Heart left ventricle (tissue), 16 donors: ENCODE data around the gene GNAO1. TPM values are rescaled to one million over a fixed set of nuclear protein-coding genes. Genes with fewer than 3 reads are reported as not detected.

ENCODE experiments used
- ATAC-seq, 4 donors: fragments of 200-7000 bp; cut with Tn5 transposase; one replicate each; pipeline ENCODE4 v1.9.1; 2020 to 2022; ENCODE audit warnings: moderate library complexity in 4 of 4, mild to moderate bottlenecking in 3 of 4, moderate number of reproducible peaks in 1 of 4
- DNase-seq, 5 donors: peaks; one replicate each; pipeline ENCODE4 v3.0.0-alpha.2; 2020
- H3K27ac ChIP-seq, 12 donors: fragments of 200-600 bp; sonication (generic) in 4 of 12; one replicate each; pipeline versions ENCODE4 v1.5.0 to v1.8.0; 2016 to 2022; ENCODE audit warnings: mild to moderate bottlenecking in 2 of 12
- H3K27me3 ChIP-seq, 9 donors: fragments of 200-600 bp; sonication (generic) in 2 of 9; one replicate each; pipeline versions ENCODE4 v1.5.1 to v1.8.0; 2016 to 2022; ENCODE audit warnings: mild to moderate bottlenecking in 3 of 9
- H3K36me3 ChIP-seq, 9 donors: fragments of 200-600 bp; sonication (generic) in 2 of 9; one replicate each; pipeline versions ENCODE4 v1.5.0 to v1.8.0; 2018 to 2022; ENCODE audit warnings: mild to moderate bottlenecking in 2 of 9
- H3K4me1 ChIP-seq, 12 donors: fragments of 200-600 bp; sonication (generic) in 4 of 12; one replicate each; pipeline versions ENCODE4 v1.5.0 to v1.8.0; 2016 to 2022; ENCODE audit warnings: mild to moderate bottlenecking in 3 of 12
- H3K4me3 ChIP-seq, 12 donors: fragments of 200-600 bp; sonication (generic) in 4 of 12; one replicate each; pipeline versions ENCODE4 v1.5.0 to v1.8.0; 2017 to 2022; ENCODE audit warnings: mild to moderate bottlenecking in 9 of 12, moderate library complexity in 4 of 12
- H3K9me3 ChIP-seq, 12 donors: fragments of 200-600 bp; sonication (generic) in 4 of 12; one replicate each; pipeline versions ENCODE4 v1.5.0 to v1.8.0; 2016 to 2022; ENCODE audit warnings: mild to moderate bottlenecking in 1 of 12
- POLR2A ChIP-seq, 2 donors: fragments of 450-650 bp; IDR thresholded peaks; one replicate each; pipeline ENCODE4 v1.6.1; 2017; ENCODE audit warnings: antibody characterized with exemption in 2 of 2, mild to moderate bottlenecking in 2 of 2, moderate library complexity in 2 of 2
- WGBS, 4 donors: extraction: QIAGEN DNeasy Blood & Tissue Kit in 2 of 4; methylation state at CpG; one replicate each; pipeline versions ENCODE4 v1.1.5 to v1.1.7; 2013 to 2018; 5-methylcytosine and 5-hydroxymethylcytosine counted together
- intact Hi-C, 10 donors: fragments of 100-400 bp; cut with DNase I; formaldehyde crosslinking; loops; one replicate each; pipeline versions ENCODE4 v1.11.1 to v1.14.2; 2022
- polyA plus RNA-seq, 2 donors: library from polyadenylated mRNA; stranded (reverse); fragments of 200-250 nt; gene quantifications; one replicate each; pipeline ENCODE4 v1.2.3, GENCODE V29; 2013
- total RNA-seq, 9 donors: library from RNA; depleted of rRNA in 2 of 9; stranded (reverse); fragments of >200 nt in 2 of 9; fragmentation: NEBNext Ultra II Directional in 3 of 9; extraction: Animal tissue kit (Norgen Biotek cat#: 25700) in 3 of 9; gene quantifications; one replicate each; pipeline versions ENCODE4 v1.1.0 to v1.2.4, GENCODE V29; 2016 to 2023
- TF ChIP-seq, protein P1 (sequence below), 12 donors: fragments of 200-600 bp; sonication (generic) in 4 of 12; IDR thresholded peaks; one replicate each; pipeline versions ENCODE4 v1.5.0 to v1.8.0; 2018 to 2022; ENCODE audit warnings: antibody characterized with exemption in 12 of 12, mild to moderate bottlenecking in 5 of 12
- donor health status: ischemic (EF 13 %, LVEDD 7.1; RV severe dilation, severe dysfunction).
- donor health status: healthy with polysubstance abuse.
- donor health status: DM: no; HTN: yes; CAD: no.
- donor health status: DM: no; HTN: no; CAD: no.
- donor health status: ischemic (EF 25% LVEDD 6.9; RV normal size, moderate dysfunction).
- donor health status: ischemic (EF 25% LVEDD 5.7; RV mildly dilated, moderate dysfunction).
- donor health status: healthy.
- donor health status: DM: yes; HTN: yes; CAD: no.
- donor health status: ischemic (EF 35%, LVEDD 5.7; RV mildly dilated, moderate dysfunction).
- donor health status: nonischemic (EF 11% LVEDD 7.7; RV severe dilation, severe dysfunction).
- donor health status: DM: yes; HTN: yes; CAD: no.
- donor health status: PGD.
- donor health status: ischemic (EF 29% LVEDD 5.4; RV normal size, mild dysfunction).
- donor health status: nonischemic (EF 23%, LVEDD 6.1; RV moderate dilation, normal function).

GNAO1 gene
- total and polyA plus RNA-seq, 11 donors = 1.4 to 26.8 (median 12.0) TPM

DNA sequence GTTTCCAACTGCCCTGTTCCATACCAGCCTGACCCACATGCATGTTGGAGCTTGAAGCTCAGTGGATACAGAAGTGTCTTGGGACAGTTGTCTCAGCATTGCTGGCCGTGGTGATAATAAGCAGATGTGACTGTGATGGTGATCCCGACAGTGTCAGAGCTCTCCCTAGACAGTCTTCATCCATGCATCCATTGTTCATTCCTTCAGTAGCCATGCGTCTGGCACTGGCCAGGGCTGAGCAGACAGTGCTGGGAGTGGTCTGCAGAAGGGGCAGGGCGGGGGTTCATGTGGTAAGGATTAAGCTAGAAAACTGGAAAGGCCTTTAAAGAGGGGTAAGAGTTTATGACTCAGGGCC lies 68.1 kb downstream of the GNAO1 start:
- WGBS, 4 donors = 75 to 85% (median 79%) methylated on average over 4 of the region's 4 CpGs
- H3K36me3 ChIP-seq = no peaks in the 10 kb centered on the region
- H3K4me3 ChIP-seq = no peak overlapping the region
- no peaks in the 10 kb centered on the region for H3K9me3 ChIP-seq
- no peak for DNase-seq
- no peaks in the 10 kb centered on the region for H3K27me3 ChIP-seq
- H3K4me1 ChIP-seq = peaks cover 0 to 65% (median 39%) of the 10 kb centered on the region in 12 donors
- TF ChIP-seq POLR2A (IDR thresholded peaks at IDR 0.05) = no peak
- TF ChIP-seq, protein P1, sequence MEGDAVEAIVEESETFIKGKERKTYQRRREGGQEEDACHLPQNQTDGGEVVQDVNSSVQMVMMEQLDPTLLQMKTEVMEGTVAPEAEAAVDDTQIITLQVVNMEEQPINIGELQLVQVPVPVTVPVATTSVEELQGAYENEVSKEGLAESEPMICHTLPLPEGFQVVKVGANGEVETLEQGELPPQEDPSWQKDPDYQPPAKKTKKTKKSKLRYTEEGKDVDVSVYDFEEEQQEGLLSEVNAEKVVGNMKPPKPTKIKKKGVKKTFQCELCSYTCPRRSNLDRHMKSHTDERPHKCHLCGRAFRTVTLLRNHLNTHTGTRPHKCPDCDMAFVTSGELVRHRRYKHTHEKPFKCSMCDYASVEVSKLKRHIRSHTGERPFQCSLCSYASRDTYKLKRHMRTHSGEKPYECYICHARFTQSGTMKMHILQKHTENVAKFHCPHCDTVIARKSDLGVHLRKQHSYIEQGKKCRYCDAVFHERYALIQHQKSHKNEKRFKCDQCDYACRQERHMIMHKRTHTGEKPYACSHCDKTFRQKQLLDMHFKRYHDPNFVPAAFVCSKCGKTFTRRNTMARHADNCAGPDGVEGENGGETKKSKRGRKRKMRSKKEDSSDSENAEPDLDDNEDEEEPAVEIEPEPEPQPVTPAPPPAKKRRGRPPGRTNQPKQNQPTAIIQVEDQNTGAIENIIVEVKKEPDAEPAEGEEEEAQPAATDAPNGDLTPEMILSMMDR (IDR thresholded peaks at IDR 0.05) = no peak
- ATAC-seq = no peak
- peak overlapping the region in 1 of 12 donors; percentile 89 for H3K27ac ChIP-seq
- intact Hi-C loops = loop anchor here in 2 of 10 donors (5.0 to 10.0 kb wide), 2 partner anchors 65 to 67 kb away; partner anchors contain the start of gene GNAO1 (in 2 of the 2)

DNA sequence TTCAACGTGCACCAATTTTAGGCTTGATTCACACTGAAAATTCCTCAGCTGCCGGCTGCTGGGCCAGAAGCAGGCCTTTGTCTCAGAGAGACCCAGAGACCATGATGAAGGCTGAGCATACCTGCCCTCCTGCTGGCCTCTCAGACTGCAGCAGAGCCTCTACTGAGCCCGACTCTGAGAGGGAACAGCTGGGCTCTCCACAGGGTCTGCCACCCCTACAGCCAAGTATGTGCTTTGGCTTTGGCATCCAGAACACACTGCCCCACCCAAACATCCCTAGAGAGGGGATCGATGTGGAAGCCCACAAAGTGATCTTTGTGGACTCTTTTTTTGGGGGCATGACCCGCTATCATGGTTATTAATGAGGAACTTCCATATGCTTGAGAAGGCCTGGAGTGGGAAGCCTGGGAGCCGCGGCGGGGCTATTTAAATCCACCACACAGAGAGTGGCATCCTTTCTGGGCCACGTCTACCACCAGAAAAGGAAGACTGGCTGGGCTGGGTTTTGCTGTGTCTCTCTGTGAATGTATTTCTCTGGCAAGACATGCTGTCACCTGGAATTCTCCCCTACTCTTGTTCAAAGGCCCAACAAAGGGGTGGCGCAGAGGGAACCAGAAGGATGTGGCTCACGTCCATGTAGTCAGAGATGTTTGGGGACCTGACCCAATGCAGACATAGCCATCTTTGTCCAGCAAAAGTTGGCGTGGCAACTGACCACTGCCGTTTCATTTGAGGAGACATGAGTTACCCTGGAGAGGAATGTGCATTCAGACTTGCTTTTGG lies 69.3 kb downstream of the GNAO1 start:
- H3K27me3 ChIP-seq = no peaks in the 10 kb centered on the region
- no peak for TF ChIP-seq POLR2A (IDR thresholded peaks at IDR 0.05)
- TF ChIP-seq, protein P1 (IDR thresholded peaks at IDR 0.05) = no peak
- DNase-seq (no peak), ATAC-seq (no peak)
- peaks cover 0 to 54% (median 37%) of the 10 kb centered on the region in 12 donors for H3K4me1 ChIP-seq
- H3K4me3 ChIP-seq = no peak overlapping the region
- H3K9me3 ChIP-seq = no peaks in the 10 kb centered on the region
- 89 to 92% (median 90%) methylated on average over 13 of the region's 13 CpGs for WGBS, 4 donors
- intact Hi-C loops = no loop called here
- no peaks in the 10 kb centered on the region for H3K36me3 ChIP-seq
- peak overlapping the region in 1 of 12 donors; percentile 89 for H3K27ac ChIP-seq

DNA sequence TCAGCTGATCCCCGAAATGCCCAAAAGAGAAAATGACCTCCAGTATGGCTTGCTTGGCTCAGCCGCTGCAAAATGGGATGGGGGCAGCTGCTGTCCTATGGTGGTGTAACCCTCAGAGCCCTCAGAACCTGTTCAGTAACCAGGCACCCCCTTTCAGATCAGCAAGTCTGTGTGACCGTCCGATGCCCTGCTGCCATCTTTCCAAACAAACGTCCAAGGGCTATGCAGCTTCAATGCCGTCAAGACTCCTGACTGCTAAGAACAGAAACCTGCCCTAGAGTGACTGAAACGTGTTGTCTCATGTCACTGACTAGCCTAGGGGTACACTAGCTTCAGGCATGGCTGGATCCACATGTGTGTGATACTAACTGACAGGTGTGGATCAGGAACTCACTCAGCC lies 70.4 kb downstream of the GNAO1 start:
- intact Hi-C loops = no loop called here
- H3K27ac ChIP-seq = peak overlapping the region in 3 of 12 donors; percentile 16 to 89 (median 70)
- H3K36me3 ChIP-seq = no peaks in the 10 kb centered on the region
- ATAC-seq (no peak), DNase-seq (no peak)
- H3K27me3 ChIP-seq = no peaks in the 10 kb centered on the region
- 82 to 92% (median 87%) methylated on average over 5 to 7 of the region's 7 CpGs for WGBS, 4 donors
- TF ChIP-seq, protein P1 (IDR thresholded peaks at IDR 0.05) = no peak
- no peak for TF ChIP-seq POLR2A (IDR thresholded peaks at IDR 0.05)
- no peak overlapping the region for H3K4me3 ChIP-seq
- peaks cover 0 to 54% (median 37%) of the 10 kb centered on the region in 12 donors for H3K4me1 ChIP-seq
- H3K9me3 ChIP-seq = no peaks in the 10 kb centered on the region

DNA sequence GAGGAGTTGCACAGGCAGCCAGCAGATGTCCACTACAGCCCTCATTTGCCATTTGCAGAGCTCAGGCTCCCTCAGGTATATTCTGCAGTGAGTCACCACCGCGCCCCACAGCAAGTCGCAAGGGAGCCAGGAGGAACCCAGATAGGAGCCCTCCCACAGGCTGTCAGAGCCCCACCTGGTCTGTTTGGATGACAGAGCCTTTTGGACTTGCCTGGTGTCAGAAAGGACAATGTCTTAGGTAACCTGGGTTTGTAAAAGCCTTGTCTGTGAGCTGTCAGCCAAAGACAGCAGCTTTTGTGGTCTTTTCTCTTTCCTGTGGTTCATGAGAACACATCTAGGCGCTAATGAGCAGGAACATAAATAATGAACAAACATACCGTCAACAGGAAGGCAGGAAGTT lies 70.9 kb downstream of the GNAO1 start:
- 51 to 74% (median 58%) methylated on average over 5 of the region's 5 CpGs for WGBS, 4 donors
- peak overlapping the region in 2 of 12 donors; percentile 70 to 89 for H3K27ac ChIP-seq
- peaks cover 0 to 49% (median 33%) of the 10 kb centered on the region in 12 donors for H3K4me1 ChIP-seq
- no peaks in the 10 kb centered on the region for H3K9me3 ChIP-seq
- no peaks in the 10 kb centered on the region for H3K27me3 ChIP-seq
- H3K36me3 ChIP-seq = no peaks in the 10 kb centered on the region
- intact Hi-C loops = no loop called here
- TF ChIP-seq, protein P1 (IDR thresholded peaks at IDR 0.05) = no peak
- TF ChIP-seq POLR2A (IDR thresholded peaks at IDR 0.05) = no peak
- no peak overlapping the region for H3K4me3 ChIP-seq
- DNase-seq (no peak), ATAC-seq (no peak)
